SK-N-SH (cell line): ENCODE measurements around the gene XRN2.

Experiments
- EP300 ChIP-seq, 2 experiments: IDR thresholded peaks; 2 replicates each; pipeline versions ENCODE4 v1.4.0 to v1.6.1; 2012; ENCODE audit warnings: borderline replicate concordance in 1 of 2, low read depth in 1 of 2, low read length in 1 of 2
- EZH2phosphoT487 ChIP-seq: fragments of 200-600 bp; sonication (generic); IDR thresholded peaks from 2 replicates; pipeline ENCODE4 v1.6.1; 2017; ENCODE audit warnings: low read depth, mixed run types, mild to moderate bottlenecking, antibody characterized with exemption, moderate library complexity, borderline replicate concordance
- FOXM1 ChIP-seq: IDR thresholded peaks from 2 replicates; pipeline ENCODE4 v1.4.0; 2012; ENCODE audit warnings: low read depth, mild to moderate bottlenecking
- JUND ChIP-seq: IDR thresholded peaks from 2 replicates; pipeline ENCODE4 v1.4.0; 2012
- MXI1 ChIP-seq: IDR thresholded peaks from 2 replicates; pipeline ENCODE4 v1.6.1; 2012; ENCODE audit warnings: mild to moderate bottlenecking, low read depth, low read length, improper control_type of control experiment
- POLR2AphosphoS5 ChIP-seq: IDR thresholded peaks from 2 replicates; pipeline ENCODE4 v1.6.1; 2012; ENCODE audit warnings: low read depth, low read length
- RCOR1 ChIP-seq: fragments of 150-350 bp; IDR thresholded peaks from 2 replicates; pipeline ENCODE4 v1.6.1; 2017; ENCODE audit warnings: antibody characterized with exemption, low read length
- SIN3A ChIP-seq: IDR thresholded peaks from 2 replicates; pipeline ENCODE4 v1.6.1; 2012; ENCODE audit warnings: low read depth, mild to moderate bottlenecking, low read length, moderate library complexity, borderline replicate concordance
- YY1 ChIP-seq: IDR thresholded peaks from 2 replicates; pipeline ENCODE4 v1.4.0; 2012; ENCODE audit warnings: low read depth, mild to moderate bottlenecking
- TF ChIP-seq, protein P1 (sequence below): IDR thresholded peaks from 2 replicates; pipeline ENCODE4 v1.4.0; 2012; ENCODE audit warnings: low read depth, borderline replicate concordance
- TF ChIP-seq, protein P2 (sequence below): IDR thresholded peaks from 2 replicates; pipeline ENCODE4 v1.4.0; 2012; ENCODE audit warnings: low read depth
- TF ChIP-seq, protein P3 (sequence below): fragments of 200-600 bp; sonication (generic); IDR thresholded peaks from 2 replicates; pipeline ENCODE4 v1.6.1; 2017; ENCODE audit warnings: antibody characterized with exemption, mild to moderate bottlenecking, moderate library complexity

DNA sequence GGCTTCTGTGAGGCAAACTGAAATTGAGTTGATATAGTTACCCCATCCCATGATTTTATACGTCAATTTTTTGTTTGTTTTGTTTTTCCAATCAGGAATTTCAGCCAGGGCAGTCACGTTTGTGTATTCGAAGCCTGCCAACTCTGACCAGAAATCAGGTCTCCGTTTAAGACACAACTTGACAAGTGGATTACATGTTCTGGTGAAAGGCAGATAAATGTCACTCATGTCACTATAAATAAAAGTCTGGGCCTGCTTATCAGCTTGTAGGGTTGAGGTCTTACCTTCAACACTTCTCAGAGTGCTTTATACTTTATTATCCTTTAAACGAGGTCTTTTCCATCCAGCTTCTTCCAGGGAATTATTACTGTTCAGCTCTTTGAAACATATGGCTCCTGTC is 8.4 kb upstream of the XRN2 start:
- TF ChIP-seq YY1 (no peak), EP300 (IDR thresholded peaks at IDR 0.05; ENCODE audit: borderline replicate concordance in 1 of 2, low read depth in 1 of 2, low read length in 1 of 2) (no peak), RCOR1 (no peak), EZH2phosphoT487 (no peak), JUND (no peak), SIN3A (no peak), POLR2AphosphoS5 (no peak), MXI1 (no peak), FOXM1 (no peak)
- TF ChIP-seq, protein P1, sequence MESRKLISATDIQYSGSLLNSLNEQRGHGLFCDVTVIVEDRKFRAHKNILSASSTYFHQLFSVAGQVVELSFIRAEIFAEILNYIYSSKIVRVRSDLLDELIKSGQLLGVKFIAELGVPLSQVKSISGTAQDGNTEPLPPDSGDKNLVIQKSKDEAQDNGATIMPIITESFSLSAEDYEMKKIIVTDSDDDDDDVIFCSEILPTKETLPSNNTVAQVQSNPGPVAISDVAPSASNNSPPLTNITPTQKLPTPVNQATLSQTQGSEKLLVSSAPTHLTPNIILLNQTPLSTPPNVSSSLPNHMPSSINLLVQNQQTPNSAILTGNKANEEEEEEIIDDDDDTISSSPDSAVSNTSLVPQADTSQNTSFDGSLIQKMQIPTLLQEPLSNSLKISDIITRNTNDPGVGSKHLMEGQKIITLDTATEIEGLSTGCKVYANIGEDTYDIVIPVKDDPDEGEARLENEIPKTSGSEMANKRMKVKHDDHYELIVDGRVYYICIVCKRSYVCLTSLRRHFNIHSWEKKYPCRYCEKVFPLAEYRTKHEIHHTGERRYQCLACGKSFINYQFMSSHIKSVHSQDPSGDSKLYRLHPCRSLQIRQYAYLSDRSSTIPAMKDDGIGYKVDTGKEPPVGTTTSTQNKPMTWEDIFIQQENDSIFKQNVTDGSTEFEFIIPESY, result no peak
- TF ChIP-seq, protein P2, sequence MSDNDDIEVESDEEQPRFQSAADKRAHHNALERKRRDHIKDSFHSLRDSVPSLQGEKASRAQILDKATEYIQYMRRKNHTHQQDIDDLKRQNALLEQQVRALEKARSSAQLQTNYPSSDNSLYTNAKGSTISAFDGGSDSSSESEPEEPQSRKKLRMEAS, result no peak
- TF ChIP-seq, protein P3, sequence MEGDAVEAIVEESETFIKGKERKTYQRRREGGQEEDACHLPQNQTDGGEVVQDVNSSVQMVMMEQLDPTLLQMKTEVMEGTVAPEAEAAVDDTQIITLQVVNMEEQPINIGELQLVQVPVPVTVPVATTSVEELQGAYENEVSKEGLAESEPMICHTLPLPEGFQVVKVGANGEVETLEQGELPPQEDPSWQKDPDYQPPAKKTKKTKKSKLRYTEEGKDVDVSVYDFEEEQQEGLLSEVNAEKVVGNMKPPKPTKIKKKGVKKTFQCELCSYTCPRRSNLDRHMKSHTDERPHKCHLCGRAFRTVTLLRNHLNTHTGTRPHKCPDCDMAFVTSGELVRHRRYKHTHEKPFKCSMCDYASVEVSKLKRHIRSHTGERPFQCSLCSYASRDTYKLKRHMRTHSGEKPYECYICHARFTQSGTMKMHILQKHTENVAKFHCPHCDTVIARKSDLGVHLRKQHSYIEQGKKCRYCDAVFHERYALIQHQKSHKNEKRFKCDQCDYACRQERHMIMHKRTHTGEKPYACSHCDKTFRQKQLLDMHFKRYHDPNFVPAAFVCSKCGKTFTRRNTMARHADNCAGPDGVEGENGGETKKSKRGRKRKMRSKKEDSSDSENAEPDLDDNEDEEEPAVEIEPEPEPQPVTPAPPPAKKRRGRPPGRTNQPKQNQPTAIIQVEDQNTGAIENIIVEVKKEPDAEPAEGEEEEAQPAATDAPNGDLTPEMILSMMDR, result no peak
